NCI-H1436 treated with DMSO at 0.1 percent for 48 hours (cell line): ENCODE measurements around the gene SH3TC1.

ENCODE experiments used
- DNase-seq: peaks from one replicate; lab custom pipeline; 2025; lab: John Stamatoyannopoulos, UW

The SH3TC1 gene

DNA sequence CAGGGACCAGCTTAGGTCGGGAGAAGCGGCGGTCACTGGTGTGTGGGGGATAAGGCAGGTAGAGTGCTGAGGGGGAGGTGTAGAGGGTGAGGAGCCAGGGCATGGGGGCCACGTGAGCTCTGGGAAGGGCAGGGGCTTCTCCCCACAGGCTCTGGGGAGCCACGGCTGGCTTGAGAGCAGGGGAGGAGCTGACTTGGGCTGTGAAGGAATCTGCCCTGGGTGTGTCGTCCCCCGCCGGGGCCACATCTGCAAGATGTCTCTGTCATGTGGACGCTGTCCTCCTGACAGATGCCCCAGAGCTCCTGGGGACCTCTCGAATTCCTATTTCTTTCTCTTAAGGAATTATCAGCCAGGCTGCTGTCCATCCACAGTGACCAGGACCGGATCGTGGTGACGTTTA, 15.0 kb downstream of the SH3TC1 start:
- DNase-seq: no peak

DNA sequence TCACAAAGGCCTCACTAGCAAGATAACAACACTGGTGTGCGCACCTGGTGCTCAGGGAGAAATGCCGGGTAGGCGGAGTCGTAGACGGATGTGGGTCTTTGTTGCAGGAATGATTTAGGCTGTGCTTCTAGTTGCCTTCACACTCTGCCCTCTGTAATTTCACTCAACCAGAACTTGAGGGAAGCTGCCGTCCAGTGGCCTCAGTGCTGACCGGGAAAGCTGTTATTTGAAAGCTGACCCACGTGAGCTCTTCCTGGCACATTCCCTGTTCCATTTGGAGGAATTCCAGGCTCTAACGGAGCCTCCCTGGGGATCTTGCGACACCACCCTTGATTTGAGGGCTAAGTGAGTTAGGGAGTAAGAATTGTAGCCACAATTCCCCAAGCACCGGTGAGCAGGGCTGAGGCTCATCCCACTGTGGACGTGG, 15.9 kb downstream of the SH3TC1 start:
- DNase-seq: no peak

DNA sequence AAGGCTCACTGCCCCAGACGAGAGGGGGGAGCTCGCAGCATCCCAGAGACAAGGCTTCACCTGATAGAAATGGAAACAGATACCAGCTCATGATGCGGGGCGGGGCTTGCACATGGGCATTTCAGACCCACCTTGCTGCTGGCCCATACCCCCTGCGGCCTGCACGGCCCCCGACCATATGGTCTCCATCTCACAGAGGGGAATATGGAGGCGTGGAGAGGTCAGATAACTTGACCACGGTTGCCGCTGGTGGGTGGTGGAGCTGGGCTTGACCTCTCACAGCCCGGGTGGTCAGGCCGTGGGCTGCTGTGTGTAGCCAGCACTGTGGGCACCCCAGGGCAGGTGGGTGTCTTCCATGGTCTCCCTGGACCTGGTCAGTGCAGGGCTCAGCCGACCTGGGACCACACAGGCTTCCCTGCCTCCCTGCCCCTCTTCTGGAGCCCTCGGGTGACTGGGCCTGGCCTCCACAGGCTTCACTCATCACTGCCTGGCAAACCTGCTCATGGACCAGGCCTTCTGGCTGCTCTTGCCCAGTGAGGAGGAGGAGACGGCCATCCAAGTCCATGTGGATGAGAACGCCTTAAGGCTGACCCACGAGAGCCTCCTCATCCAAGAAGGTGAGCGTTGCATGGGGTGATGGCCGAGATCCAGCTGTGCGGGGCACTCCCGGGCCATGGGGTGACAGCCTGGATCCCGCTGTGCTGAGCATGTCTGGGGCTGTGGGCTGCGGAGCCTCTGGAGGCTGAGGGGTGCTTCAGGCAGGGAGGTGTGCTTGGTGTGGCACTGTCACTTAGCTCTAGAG, 16.8 kb downstream of the SH3TC1 start:
- DNase-seq: no peak

DNA sequence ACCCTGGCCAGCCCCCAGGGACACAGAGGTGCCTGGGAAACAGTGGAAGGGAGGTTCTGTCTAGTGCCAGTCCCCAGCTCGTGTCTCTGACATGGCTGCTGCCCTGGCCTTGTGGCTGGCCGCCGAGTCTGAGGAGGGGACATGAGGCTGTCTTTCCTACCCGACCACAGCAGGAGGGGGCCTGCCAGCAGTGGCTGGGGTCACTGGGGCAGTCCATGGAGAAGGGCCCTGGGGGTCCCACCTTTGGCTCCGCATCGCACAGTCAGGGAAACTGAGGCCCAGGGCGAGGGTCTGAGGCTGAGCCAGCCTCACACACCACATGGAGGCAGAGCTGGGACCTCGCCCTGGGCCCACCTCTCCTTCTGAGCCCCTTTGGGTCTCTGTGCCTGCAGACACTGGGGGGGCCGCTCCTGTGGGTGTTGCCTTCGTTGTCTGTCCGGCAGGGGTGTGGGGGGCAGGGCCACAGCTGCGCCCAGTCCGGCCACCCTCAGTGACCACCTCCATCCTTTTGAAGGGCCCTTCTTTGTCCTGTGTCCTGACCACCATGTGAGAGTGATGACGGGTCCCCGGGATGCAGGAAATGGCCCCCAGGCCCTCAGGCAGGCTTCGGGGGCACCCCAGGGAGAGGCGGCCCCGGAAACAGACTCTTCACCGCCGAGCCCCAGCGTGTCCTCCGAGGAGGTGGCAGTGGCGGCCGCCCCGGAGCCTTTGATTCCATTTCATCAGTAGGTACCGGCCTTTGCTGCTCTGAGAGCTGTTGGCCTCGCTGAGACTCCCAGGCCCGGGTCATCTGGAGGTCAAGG, 17.6 kb downstream of the SH3TC1 start:
- no peak for DNase-seq

DNA sequence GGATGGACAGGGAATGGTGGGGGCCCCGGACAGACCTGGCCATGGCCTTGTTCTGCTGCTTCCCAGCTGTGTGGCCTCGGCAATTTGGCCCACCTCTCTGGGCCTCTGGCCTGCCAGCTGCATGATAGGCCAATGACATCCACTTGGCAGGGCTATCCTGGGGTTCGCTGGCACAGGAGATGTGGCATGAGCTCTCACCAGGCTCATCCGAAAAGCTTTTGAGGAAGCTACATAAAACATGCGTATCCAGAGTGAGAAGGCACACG, 18.1 kb downstream of the SH3TC1 start:
- DNase-seq: no peak

DNA sequence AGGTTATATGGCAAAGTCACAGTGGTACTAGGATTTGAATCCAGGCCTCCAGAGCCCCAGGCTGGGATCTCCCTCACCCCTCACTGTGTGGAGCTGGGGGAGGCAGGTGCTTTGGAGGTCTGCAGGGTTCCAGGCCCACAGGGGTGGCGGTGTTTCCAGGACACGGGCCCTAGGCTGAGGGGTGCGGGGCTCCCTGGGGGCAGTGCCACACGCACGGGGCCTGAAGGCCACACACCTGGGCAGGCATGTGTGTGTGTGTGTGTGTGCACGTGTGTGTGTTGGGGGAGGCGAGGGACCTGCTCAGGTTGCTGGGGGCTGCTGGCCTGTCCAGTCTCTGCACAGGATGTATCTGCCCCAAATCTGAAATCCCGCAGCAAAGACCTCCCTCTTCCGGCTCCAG, 18.8 kb downstream of the SH3TC1 start:
- no peak for DNase-seq

- DNase-seq: no peak
Measured at GRCh38 chr4:8218371-8219031, 19.4 kb downstream of the SH3TC1 start.

DNA sequence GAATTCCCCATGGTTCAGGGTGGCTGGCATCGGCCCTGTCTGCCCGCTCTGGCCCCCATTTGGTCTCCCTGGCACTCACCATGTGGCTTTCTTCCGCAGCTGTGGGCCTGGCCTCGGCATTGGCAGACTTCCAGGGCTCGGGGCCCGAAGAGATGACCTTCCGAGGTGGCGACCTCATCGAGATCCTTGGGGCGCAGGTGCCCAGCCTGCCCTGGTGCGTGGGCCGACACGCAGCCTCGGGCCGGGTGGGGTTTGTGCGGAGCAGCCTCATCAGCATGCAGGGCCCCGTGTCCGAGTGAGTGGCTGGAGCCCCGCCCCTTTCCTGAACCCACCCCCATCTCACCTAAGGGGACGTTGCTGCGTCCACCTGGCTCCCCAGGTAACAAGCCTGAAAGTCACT, 20.1 kb downstream of the SH3TC1 start:
- no peak for DNase-seq

GRCh38 chr4:8220661-8221450, 21.8 kb downstream of the SH3TC1 start:
- DNase-seq: no peak

GRCh38 chr4:8221476-8221875, 22.4 kb downstream of the SH3TC1 start:
- no peak for DNase-seq

DNA sequence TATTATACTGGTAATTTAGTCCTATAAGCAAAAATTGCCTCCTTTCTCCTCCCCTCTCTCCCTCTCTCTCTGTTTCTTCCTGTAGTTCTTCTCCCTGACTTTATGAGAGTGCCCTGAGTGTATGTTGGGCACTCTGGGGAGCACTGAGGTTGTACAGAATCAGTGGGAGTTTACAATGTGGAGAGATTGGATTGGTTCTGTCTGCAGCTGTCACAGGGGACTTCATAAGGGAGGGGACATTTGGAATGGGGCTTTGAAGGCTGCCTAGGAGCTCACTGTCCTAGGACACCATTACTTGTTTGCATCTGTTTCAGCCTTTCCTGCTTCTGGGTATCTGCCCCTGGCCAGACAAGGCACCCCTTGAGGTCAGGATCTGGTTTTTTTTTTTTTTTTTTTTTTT, 22.9 kb downstream of the SH3TC1 start:
- no peak for DNase-seq

- no peak for DNase-seq
Measured at GRCh38 chr4:8222609-8223388, 23.7 kb downstream of the SH3TC1 start.

DNA sequence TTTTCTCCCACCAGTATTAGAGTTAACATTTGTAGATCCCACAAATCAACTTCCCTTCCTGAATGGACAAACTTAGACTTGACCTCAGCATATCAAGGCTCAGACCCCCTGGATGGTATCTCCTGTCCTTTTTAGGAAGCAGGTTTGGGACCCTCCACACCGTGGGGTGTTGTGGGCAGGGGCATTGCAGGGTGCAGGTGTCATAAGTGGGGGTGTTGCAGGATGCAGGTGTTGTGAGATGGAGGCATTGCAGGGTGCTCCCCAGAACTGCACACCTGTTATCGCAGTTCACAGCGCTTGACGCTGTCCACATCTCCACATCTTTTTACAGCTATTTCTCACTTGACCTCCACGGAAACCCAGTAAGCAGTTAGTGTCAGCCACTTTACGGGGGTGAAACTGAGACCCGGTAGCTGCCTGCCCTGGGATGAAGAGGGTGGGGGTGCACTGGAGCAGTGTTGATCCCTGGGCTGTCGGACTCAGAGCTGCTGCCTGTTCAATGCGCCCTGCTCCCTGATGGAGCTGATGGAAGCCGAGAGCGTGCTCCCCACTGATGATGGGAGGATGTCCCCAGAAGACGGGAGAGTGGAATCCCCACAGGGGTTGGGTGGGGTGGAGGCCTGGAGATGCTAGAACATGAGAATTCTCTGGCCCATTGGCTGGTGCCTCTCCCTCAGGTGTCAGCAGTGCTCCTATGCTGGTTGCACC, 25.3 kb downstream of the SH3TC1 start:
- DNase-seq: no peak

DNA sequence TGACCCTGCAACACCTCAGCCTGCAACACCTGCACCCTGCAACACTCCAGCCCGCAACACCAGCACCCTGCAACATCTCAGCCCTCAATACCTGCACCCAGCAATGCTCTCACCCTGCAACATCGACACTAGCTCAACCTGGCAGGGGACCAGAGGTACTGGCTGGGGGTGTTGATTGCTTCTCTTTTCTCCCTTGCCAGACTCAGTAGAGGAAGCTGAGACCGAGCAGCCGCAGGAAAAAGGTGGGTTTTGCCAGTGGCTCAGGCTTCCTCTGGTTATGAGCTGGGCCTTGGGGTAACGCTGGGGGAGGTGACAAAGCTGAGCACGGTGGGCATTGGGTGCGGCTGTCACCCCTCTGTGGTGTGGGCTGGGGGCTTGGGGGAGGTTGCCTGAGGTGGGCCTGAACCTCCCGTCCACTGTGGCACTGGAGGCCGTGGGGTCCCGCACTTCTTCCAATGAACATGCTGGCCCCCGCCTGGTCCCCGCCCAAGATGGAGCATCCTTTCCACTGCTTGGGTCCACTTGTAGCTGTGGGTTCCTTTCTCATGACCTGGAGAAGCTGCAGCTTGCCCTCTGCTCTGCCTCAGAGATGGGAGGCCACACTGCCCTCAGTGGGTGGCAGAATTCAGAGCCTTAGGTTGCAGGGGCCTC, 26.0 kb downstream of the SH3TC1 start:
- DNase-seq: no peak

DNA sequence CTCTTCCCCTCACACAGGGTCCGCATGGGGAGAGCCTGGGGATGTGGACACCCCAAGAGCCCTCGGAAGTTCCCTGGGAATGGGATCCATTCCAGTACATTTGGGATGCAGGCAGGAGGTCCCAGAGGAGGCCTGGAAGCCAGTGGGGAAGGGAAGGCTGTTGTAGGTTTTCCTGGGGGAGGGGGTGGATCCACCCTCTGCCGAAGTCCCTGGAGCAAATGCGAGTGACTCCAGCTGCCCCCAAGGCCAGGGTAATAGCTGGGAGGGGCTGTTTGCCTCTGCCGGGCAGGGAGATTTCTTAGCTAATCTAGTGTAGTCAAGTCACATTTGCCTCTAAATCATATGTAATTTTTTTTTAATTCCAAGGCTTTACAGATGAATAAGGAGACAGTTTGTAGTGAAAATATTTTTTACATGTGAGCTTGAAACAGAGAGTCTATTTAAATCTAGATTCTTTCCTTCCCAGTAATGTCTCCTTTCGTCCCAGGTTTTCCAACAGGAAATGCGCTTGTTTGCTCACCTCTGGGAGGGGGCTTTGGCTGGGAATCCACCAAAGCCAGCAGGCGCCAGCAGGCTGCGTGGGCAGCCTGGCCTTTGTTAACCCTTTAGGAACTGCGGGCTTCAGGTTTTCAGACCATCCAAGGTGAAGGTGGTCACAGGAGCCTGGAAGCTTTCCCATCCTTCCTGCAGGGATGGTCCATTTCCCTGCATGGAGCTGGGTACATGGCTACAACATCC, 26.8 kb downstream of the SH3TC1 start:
- no peak for DNase-seq

DNA sequence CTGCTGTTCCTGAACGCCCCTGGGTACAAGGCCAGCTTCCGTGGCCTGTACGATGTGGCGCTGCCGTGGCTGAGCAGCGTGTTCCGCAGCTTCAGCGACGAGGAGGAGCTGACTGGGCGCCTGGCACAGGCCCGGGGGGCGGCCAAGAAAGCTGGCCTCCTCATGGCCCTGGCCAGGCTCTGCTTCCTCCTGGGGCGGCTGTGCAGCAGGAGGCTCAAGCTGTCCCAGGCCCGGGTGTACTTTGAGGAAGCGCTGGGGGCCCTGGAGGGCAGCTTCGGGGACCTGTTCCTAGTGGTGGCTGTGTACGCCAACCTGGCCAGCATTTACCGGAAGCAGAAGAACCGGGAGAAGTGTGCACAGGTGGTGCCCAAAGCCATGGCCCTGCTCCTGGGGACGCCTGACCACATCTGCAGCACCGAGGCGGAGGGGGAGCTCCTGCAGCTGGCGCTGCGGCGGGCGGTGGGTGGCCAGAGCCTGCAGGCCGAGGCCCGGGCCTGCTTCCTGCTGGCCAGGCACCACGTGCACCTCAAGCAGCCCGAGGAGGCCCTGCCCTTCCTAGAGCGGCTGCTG, 28.2 kb downstream of the SH3TC1 start:
- DNase-seq: no peak

- DNase-seq: no peak
Measured at GRCh38 chr4:8227771-8228318, 28.8 kb downstream of the SH3TC1 start.

DNA sequence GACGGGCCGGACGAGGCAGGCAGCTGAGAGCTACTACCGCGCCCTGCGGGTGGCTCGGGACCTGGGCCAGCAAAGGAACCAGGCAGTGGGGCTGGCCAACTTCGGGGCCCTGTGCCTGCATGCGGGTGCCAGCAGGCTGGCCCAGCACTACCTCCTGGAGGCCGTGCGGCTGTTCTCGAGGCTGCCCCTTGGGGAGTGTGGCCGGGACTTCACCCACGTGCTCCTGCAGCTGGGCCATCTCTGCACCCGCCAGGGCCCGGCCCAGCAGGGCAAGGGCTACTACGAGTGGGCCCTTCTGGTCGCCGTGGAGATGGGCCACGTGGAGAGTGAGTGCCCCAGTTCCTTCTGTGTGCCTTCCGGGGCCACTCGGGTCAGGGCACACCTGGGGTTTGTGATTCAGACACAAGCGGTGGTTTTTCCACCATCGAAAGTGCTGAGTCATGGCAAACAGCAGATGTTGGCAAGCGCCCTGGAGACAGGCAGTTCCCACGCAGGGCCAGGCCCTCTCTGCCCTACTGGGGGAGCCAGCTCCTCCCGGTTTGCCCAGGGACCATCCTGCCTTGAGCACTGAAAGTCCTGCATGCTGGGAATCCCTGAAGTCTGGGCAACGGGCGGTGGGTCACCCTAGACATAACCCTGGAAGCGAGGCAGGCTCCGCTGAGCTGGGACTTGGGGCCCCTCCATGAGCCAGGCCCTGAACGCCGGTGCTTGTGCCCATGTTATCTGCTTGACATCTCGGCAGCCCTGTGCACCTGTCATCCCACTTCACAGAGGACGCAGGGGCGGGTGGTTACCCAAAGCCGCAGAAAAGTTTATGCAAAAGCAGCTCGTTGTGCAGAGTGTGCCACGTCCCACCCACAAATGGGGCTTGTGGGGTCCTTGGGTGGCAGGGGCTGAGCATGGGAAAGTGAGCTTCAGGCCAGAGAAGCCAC, 29.5 kb downstream of the SH3TC1 start:
- DNase-seq: no peak
